Right renal cortex interstitium (tissue), 3 donors: ENCODE results near the gene SLC36A4. TPM values are rescaled to one million over a fixed set of nuclear protein-coding genes. Genes with fewer than 3 reads are reported as not detected.
"Not testable (repeated sequence)": the region's sequence is repeated elsewhere in the genome, so short reads cannot be mapped to it uniquely, and the experiment has no call there.

Experiments used
- DNase-seq, 3 donors: peaks; one replicate each; pipeline ENCODE4 v3.0.0-alpha.2; 2013; ENCODE audit warnings: low read depth in 3 of 3, low spot score in 2 of 3
- polyA plus RNA-seq, 3 donors: library from polyadenylated mRNA; unstranded; fragments of 120-200 nt; gene quantifications; one replicate each; pipeline ENCODE4 v1.2.1, GENCODE V29; 2013; ENCODE audit not compliant: insufficient read length in 3 of 3

SLC36A4 gene
- polyA plus RNA-seq, 3 donors: 17.9 to 21.7 (median 20.2) TPM

DNA sequence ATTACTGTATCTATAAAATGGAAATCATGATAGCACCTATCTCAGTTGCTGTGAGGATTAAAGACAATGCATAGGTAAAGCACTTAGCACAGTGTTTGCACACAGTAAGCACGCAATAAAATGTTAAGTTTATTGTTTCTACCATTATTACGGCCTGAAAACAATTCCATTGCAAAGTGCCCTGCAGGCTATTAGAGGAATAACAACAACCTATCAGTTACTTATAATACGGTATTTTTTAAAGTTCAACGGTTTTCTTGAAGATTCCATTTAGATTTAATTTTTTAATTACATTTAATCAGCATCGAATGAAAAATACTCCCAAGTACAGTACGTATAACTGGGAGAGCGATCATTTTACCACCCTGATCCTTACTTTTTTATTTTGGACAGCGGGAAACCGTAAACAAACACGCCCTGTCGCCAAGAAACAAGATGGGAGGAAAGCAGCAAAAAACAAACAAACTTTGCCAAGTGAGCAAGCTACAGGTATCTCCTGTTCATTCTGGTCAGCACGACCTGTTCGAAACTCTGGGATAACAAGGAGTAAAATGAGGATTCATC is 893 bp downstream of the SLC36A4 start:
- no peak for DNase-seq

DNA sequence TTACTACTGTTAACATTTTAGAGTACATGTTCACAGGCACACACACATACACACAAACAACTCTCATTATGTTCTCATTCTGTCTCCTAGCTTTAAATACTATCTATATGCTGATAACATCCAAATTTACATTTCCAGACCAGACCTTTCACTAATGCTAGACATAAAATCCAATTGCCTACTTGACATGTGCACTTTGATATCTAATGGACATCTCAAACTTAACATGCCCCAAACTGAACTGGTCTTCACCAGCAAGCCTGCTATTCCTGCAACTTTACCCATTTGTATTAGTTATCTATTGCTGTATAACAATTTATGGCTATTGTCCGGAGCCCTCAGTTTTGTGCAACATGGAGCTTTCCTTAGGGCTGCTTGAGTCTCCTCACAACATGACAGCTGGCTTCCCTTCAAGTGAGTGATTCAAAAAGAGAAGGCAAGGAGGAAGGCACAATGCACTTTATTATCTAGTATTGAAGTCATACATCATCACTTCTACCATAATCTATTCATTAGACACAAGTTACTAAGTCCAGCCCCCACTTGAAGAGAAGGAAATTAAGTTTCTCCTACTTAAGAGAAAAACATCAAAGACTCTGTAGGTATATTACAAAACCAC is 3.0 kb downstream of the SLC36A4 start:
- DNase-seq: no peak

- no peak for DNase-seq
Measured at GRCh38 chr11:93193731-93194130, 4.1 kb downstream of the SLC36A4 start.

DNA sequence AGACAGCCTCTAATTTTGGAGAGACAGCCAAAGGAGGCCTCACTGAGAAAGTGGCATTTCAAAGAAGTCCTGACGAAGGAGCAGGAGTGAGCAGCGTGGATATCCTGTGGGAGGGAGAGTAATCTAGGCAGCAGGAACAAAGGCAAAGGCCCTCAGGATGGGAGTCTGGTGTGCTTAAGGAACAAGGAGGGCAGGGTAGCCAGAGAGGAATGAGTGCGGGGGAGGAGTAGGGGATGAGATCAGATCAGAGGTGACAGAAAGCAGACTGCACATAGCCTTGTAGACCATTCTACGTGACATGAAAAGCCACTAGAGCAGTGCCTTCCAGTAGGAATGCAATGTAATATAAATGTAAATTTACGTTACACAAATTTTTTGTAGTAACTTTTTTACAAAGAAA is 5.6 kb downstream of the SLC36A4 start:
- no peak for DNase-seq

DNA sequence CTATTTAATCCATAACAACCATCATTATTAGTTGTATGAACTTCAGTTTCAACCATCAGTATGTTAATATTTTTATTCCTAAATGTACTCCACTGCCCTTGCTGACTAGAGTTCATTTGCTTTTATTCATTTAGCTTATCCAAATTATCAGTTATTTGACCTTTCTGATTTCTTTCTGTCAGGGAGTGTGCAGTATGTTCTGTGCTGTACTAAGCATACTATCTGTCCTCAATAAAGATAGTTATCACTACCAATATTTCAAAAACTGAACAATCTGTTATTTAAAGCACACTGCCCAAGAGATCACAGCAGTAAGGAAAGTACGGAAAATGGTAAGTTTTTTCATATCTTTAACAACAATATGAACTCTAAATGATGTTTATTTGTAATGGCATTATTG is 8.3 kb downstream of the SLC36A4 start:
- no peak for DNase-seq

DNA sequence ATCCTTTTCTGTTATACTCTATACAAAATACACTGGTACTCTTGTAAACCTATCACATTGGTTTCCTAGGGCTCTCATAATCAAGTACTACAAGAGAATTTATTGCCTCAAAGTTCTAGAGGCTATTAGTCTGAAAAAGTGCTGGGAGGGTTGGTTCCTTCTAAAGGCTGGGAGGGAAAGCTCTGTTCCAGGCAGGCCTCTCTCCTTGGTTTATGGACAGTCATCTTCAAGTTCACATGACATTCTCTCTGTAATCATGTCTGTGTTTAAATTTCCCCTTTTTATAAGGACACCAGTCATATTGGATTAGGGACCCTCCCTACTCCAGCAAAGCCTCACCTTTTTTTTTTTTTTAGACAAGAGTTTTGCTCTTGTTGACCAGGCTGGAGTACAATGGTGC is 9.1 kb downstream of the SLC36A4 start:
- no peak for DNase-seq

DNA sequence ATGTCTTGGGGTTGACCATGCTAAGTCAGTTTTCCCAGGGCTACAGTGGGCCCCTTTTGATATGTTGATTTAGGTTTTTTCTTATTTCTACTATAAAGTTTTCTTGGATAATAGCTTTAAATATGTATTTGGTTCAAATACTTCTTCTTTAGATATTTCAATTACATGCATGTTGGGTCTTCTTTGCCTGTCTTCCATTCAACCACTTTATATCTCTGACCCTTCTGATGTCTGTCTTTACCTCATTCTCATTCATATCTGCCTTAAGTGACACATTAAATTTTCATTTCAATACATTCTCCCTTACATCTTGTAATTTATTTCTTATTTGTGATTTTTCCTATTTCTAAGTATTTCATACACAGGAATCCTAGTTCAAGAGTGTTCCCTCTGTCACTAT is 10.5 kb downstream of the SLC36A4 start:
- no peak for DNase-seq

DNA sequence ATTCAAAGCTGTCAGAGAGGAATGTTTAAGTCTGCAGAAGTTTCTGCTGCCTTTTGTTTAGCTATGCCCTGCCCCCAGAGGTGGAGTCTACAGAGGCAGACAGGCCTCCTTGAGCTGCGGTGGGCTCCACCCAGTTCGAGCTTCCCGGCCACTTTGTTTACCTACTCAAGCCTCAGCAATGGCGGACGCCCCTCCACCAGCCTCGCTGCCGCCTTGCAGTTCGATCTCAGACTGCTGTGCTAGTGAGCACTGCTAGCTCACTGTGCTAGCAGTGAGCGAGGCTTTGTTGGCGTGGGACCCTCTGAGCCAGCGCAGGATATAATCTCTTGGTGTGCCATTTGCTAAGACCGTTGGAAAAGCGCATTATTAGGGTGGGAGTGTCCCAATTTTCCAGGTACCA is 19.9 kb downstream of the SLC36A4 start:
- DNase-seq: not testable (repeated sequence)

GRCh38 chr11:93169950-93170561 is 27.7 kb downstream of the SLC36A4 start:
- DNase-seq: peak in 1 of 3 donors; percentile 10

DNA sequence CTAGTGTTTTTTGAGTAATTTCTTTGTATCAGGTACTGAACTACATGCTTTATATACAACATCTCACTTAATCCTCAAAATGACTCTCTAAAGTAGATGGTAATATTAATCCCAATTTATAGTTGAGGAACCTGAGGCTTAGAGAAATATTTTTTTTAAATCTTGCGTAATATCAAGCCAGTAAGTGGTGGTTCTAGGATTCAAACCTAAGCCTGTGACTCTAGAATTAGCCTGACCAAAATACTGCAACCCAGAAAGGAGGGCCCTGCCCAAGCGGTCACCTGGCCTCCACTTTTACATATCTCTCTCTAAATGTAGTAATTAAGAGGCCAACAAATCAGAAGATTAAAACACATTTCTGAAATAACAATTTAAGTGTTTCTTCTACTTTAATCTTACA is 28.6 kb downstream of the SLC36A4 start:
- no peak for DNase-seq

DNA sequence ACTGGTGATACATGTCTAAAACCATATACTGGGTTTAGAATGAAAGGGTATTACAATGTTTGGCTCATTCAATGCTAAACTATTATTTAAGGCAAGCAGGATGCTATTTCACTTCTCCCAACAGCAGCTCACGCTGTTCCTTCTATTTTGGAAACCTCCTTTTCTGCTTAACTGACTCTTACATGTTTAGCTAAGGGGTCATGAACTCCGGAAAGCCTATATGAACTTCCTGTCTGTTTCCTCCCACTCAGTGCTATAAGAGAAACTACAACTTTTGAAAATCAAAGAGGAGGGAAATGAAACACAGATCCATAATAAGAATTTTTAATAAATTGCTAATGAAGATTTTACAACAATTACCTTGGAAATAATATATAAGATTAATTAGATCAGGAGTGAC is 30.9 kb downstream of the SLC36A4 start:
- no peak for DNase-seq

- no peak for DNase-seq
Measured at GRCh38 chr11:93166194-93166593, 31.6 kb downstream of the SLC36A4 start.

- no peak for DNase-seq
Measured at GRCh38 chr11:93160808-93161207, 37.0 kb downstream of the SLC36A4 start.

GRCh38 chr11:93160156-93160555 is 37.6 kb downstream of the SLC36A4 start:
- no peak for DNase-seq

DNA sequence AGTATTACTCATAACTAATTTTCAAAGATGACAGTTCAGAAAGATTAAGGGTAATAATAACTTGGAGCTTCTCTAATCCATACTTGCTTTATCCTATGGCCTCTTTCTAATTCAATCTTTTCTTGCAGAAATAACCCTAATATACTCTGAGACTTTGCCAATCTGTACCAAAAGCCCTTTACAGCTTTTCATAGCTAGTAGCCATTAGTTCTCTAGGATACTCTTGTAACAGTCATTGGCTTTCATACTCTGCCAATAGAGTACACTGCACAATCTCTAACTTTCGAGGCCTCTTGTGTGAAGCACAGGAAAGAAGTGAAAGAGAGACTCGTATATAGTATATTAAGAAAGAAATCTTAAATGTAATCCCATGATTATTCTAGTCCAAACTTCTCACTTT is 38.1 kb downstream of the SLC36A4 start:
- no peak for DNase-seq

GRCh38 chr11:93155738-93156137 is 42.1 kb downstream of the SLC36A4 start:
- no peak for DNase-seq

- no peak for DNase-seq
Measured at GRCh38 chr11:93145390-93145915, 52.3 kb downstream of the SLC36A4 start.

- DNase-seq: no peak
Measured at GRCh38 chr11:93143800-93144199, 54.0 kb downstream of the SLC36A4 start.

GRCh38 chr11:93143186-93143585 is 54.6 kb downstream of the SLC36A4 start:
- DNase-seq: no peak

DNA sequence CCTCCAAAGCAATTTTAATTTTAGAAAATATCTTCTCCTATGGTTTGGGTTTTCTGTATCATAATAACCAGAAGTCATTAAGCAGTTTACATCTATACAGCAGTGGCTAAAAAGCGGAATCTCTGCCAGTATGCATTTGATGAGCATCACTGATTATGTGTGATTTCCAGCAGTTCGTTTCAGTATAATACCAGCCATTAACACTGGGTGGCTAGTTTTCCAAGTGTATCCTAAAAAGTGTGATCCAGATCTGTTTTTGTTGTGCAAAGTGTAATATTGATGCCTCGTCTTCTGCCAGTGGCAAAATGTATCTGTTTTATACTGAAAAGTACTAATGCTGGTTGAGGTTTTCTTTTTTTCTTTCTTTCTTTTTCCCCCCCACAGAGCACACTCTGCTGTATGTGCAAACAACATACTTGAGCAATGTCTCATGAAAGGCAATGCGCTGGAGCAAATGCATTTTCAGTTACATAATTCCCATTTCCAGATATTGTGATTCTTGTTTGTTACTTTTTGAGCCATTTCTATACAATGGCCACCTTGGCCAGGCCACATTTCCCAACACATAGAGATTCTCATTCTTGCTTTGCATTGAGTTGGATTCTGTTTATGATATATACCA is 64.2 kb downstream of the SLC36A4 start:
- DNase-seq: no peak

GRCh38 chr11:93132836-93133235 is 65.0 kb downstream of the SLC36A4 start:
- DNase-seq: no peak

- DNase-seq: no peak
Measured at GRCh38 chr11:93131709-93132108, 66.1 kb downstream of the SLC36A4 start.
